ENCODE results near the gene TTC23L.

DNA sequence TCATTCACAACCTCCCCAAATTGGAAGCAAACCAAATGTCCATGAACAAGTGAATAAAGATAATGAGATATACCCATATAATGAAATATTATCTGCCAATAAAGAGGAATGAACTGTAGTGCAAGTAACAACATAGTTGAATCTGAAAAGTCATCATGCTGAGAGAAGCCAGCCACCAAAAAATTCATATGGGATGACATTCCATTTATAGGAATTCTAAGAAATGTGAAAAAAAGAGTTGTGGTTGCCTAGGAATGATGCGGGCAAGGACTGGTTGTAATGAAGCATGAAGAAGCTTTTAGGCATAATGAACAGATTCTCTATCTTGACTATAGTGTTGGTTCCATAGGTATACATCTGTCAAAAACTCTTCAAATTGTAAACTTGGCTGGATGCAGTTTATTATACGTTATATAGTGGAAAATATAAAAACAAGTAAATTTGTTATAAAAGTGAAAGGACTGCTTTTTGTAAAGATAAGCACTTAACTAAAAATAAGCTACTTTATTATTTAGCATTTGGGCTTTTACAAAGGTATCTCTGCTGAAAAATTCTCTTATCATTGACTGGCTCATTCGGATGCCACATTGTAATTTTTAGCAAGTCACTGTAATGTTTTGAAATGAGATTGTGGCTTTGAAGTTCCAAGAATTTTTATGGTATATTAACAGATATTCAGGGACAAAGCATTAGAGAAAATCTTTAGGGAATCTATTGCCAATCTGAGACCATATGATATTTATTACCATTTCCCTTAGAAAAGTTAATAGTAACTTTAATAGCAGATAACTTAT lies 21.2 kb upstream of the TTC23L start:
- TF ChIP-seq, protein P1, sequence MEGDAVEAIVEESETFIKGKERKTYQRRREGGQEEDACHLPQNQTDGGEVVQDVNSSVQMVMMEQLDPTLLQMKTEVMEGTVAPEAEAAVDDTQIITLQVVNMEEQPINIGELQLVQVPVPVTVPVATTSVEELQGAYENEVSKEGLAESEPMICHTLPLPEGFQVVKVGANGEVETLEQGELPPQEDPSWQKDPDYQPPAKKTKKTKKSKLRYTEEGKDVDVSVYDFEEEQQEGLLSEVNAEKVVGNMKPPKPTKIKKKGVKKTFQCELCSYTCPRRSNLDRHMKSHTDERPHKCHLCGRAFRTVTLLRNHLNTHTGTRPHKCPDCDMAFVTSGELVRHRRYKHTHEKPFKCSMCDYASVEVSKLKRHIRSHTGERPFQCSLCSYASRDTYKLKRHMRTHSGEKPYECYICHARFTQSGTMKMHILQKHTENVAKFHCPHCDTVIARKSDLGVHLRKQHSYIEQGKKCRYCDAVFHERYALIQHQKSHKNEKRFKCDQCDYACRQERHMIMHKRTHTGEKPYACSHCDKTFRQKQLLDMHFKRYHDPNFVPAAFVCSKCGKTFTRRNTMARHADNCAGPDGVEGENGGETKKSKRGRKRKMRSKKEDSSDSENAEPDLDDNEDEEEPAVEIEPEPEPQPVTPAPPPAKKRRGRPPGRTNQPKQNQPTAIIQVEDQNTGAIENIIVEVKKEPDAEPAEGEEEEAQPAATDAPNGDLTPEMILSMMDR (IDR thresholded peaks at IDR 0.05), result no peak
- TF ChIP-seq POLR2A (IDR thresholded peaks at IDR 0.05), result no peak

Measured in lower leg skin (tissue), 3 donors.